NCI-H1436 treated with DMSO at 0.1 percent for 48 hours (cell line): ENCODE measurements around the gene CPM.

ENCODE experiments used
- DNase-seq: peaks from one replicate; lab custom pipeline; 2025; lab: John Stamatoyannopoulos, UW

Gene CPM

DNA sequence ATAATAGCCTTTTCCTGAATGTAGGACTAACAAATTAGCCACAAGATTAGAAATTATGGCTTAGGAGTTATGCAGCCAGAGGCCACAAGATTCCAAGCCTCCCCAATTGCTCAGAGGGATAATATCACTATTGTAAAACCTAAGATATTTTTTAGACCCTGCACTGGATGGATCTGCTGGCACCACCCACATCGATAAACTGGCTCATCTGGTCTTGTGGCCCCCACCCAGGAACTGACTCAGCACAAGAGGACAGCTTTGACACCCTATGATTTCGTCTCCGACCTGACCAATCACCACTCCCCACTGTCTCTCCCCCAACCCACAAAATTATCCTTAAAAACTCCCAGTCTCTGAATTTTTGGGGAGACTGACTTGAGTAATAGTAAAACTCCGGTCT is 54.7 kb downstream of the CPM start:
- DNase-seq = no peak

DNA sequence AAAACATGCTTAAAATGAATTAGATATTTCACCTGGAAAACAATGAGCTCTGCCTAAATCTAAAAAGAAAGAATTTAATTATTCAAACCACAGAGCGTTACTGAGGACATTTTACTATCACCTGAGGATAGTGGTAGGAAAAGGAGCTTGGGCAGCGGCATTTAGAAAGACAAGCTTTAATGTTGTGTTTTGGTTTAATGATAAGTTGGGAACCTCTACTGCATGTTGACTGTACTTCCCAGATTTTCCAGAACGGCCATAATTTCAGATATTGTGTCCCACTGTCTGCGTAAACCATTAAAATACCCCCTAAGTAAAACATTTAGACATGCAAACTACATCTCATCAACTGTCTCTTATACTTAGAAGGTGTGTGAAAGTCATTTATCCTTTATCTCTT is 55.4 kb downstream of the CPM start:
- no peak for DNase-seq

DNA sequence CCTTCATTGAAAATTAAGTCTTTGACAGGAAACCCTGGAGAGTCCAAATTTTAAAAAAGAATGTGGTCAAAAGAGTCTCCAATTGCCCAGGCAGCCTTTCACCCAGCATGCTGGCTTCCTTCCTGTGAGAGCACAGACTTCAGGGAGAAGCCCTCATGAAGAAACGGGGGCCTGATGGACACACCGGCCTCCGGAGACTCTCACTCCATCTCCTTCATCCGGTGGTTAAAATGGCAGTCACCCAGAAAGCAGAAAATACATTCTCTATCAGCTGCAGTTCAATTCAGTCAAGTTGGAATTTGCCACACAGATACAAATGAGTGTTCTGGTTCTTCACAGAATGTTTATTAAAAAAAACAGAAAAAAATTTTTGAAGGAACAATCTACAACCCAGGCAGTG is 56.5 kb downstream of the CPM start:
- no peak for DNase-seq

DNA sequence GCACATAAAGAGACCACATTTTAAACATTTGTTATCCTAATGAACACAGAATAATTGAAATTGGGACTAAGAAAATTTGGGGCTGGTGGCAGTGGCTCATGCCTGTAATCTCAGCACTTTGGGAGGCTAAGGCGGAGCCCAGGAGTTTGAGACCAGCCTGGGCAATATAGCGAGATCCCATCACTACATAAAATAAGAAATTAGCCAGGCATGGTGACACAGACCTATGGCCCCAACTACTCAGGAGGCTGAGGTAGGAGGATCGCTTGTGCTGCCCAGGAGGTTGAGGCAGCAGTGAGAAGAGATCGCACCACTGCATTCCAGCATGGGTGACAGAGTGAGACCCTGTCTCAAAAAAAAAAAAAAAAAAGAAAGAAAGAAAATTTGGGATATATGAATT is 59.7 kb downstream of the CPM start:
- DNase-seq = no peak

DNA sequence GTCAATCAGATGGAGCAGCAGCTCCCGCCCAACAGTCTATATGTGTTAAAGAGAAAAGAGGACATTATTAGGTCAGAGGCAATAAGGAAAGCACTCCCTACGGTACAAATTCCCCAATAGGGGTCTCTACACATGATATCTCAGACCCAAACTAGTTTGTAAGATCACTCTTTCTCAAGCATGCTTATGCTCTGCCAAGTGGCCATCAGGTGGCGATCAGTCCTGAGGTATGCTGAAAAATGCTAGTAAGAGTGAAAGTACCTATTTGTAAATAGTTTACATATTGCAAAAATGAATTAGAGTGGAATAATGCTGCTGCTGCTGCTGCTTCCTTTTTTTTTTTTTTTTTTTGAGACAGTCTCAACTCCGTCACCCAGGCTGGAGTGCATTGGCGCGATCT is 61.0 kb downstream of the CPM start:
- no peak for DNase-seq

DNA sequence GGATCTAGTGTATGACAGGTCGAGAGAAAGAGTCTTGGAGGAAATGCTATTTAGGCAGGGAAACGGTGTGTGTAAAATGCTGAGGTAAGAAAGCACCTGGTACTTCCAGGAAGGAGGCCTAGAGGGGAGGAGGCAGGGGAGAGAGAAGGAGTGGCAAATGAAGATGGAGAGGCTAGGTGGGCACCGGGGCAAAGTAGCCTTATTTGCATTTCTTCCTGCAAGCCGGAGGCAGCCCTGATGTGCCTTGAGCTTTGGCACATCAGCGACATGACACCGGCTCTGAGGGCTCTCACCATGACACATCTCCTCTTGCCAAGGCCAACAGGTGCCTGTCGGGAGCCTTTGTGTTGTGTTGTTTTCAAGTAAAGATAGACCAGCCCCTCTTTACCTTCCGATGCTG is 61.6 kb downstream of the CPM start:
- no peak for DNase-seq

DNA sequence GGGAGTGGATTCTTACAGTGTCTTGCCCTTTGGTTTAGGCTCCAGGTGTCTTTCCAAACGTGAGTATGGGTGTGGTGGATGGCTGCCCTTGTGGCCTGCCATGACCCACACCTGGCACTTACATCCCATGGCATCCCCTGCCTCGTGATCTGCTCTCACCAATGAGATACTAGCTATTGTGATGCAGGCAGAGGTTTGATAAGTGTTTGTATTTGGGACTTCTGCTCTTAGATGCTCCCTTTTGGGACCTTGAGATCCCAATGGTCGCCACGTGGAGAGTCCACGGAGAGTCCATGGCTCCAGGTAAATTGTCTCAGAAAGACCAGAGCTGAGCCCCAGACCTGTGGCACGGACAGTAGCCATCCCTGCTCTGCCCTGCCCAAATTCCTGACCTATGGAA is 62.5 kb downstream of the CPM start:
- no peak for DNase-seq

DNA sequence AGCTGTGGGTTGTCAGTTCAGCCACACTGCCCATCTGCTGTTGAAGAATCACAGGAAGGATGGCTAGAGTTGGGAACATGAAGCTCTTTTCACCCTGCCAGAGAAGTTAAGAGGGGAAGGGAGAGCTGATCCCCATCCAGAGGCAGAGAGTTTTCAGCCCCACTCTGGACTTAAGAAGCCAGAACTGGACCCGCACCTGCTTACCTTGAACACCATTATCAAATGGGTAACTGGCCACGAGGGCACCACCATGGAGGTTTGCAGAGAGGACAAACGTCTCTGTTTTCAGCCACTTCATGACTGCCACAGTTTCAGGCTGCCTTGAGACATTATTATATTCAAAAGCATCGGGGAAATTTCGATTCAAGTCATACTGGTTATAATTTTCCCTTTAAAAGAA is 63.0 kb downstream of the CPM start:
- DNase-seq = no peak

DNA sequence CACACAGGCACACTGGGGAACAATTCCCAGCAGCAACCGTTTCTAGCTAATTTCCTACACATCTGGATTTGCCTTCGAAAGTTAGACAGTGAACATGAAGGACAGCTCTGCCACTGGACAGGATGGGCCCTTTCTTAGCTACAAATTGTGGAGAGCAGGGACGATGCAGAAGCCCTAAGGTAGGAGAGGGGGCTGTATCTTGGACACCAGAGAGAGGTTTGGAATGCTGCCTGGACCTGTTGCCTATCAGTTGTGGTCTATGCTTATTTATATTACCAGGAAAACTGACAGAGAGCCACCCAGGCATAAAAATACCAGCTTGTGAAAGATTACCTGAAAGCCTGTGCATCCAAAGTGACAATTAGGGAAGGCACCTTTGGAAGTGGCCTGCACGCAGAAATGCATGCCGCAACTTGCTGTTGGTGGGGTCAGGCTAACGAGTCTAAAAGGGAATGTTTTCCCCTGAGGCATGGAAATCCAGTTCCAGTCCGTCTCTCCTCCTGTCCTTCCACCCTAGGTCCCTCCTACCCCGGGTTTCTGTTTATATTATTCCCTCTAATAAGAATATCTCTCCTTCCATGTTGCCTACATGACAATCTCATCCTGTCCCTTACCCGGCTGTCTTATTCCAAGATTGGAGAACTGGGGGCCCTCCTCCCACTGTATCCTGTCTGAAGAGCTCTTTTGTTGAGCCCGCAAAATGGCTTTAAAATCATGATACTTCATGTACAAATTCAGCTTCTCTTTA is 64.8 kb downstream of the CPM start:
- DNase-seq = no peak

DNA sequence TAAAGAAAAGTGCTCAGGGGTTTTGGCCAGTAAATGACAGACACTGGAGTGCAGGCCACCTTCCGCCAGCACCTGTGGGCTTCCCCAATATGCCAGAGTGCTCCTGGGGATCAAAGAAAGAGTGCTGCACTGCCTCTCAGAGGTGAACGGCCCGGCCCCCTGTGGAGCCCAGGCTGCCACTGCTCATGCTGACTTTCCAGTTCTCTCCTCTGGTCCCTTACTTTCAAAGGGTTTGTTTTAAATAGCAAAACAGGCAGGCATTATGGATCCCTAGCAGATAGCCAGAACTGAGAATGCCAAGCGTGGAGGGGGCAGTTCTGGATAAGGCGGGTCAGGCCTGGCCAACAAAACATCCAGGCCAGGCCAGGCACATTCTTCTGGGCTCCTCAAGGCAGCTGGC is 65.4 kb downstream of the CPM start:
- no peak for DNase-seq

DNA sequence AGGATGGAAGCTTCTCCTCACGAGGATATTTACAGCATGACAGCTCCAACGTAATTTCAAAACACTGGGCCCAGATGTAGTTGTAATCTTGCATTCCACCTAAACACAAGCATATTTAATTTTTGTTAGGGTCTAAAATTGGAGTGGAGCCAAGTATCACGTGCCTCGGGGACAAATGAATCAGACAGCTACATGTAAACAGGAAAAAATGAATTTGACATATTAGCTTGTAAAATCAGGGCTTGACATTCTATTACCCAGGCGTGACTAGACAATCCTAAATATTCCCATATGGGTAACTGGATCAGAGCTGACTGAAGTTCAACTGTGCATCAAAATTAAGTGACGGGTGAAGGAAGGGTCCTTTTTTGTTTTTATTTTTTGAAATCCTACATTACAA is 66.0 kb downstream of the CPM start:
- no peak for DNase-seq

DNA sequence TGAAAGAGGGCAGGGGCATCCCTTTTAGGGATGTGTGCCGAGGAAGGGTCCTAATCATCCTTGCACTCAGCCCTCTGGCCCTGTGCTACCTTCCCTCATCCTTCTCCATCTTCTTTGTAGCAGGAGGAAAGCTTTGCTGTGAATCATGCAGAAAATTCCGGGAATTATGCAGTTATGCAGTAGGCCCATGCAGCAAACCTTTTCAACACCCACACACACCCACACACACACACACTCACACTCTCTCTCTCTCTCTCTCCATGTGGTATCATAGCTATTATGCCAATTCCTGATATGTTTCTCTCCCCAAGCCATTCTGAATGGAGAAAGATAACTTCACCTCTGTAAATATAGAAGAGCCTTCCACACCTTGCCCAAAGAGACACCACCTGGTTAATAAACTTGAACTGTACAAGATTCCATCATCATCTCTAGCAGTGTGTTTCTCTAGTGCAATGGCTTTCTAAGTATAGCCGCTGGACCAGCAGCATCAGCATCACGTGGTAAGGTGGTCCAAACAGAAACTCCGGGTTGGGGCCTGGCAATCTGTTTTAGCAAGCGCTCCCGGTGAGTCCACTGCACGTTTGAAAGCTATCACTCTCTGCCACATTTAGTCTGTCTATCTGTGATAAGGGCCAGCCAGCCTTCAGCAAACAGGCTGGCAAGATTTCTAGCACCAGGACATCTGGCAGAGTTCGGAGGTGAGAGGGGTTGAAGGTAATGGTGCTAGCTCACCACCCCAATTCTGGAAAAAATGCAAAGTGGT is 67.4 kb downstream of the CPM start:
- DNase-seq = no peak

DNA sequence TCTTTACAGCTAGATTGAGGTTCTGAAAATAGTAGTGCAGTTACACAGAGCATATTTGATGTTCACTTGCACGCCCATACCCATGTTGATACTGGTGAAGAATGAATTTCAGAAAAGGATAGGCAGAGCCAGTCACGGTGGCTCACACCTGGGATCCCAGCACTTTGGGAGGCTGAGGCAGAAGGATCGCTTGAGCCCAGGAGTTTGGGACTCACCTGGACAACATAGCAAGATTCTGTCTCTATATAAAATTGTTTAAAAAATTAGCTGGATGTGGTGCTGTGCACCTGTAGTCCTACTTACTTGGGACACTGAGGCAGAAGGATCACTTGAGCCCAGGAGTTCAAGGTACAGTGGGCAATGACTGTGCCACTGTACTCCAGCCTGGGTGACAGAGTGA is 68.4 kb downstream of the CPM start:
- no peak for DNase-seq

DNA sequence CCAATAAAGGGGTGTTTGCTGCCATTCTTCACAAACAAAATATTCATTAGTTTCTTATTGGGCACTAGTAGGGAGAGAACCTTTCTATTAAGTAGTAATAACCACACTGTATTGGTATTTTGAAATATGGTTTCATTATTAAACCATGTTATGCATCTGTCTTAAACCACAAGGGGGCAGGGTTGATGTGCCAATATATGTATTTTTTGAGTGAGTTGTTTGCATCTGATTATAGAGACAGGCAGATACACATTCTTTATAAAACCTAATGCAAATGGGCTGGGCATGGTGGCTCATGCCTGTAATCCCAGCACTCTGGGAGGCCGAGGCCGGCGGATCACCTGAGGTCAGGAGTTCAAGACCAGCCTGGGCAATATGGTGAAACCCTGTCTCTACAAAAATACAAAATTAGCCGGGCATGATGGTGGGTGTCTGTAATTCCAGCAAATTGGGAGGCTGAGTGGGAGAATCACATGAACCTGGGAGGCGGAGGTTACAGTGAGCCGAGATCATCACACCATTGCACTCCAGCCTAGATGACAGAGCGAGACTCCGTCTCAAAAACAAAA is 69.0 kb downstream of the CPM start:
- peak; percentile 19 for DNase-seq

DNA sequence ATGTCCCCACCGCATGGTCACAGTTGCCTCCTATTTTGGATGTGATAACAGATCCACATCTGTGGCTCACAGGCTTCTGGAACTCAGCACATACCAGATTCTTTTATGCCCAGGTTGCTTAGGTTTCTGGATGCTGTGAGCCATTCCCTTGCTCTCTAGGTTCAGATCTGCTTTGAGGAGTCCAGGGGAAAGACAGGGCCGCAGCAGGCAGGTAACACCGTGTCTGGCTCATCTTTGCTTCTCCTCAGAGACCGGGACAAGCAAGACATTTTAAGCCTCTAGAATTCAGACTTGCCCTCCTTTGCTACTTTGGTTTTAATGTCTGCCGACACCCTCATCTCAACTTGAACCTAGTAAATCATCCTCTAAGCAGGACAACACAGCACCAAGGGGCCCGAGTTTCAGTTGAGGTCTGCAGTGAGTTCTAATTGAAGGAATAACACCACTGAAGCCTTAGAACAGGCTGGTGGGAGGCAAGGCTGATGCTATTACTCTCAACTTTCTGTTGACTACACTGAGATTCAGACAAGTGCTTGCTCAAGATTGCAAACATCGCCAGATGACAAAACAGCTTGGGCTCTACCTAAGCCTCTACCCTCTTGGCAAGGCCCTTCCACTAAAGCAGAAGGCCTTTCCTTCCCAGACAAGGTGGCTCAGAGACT is 69.7 kb downstream of the CPM start:
- DNase-seq = no peak

DNA sequence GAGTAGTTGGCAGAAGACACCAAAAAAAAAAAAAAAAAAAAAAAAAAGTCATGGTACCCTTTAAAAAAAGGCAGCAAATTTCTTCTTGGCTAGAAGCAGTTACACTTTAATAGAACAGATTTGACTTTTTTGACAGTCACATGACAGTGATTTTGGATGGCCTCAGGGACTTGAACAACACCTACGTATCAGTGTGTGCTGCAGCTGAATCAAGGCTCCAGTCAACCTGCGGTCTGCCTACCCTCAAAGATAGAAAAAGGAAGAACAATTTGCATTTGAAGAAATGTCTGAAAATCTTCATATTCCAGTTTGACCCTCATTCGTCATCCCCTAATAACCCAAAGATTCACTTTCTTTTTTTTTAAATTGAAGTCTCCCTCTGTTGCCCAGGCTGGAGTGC is 71.1 kb downstream of the CPM start:
- no peak for DNase-seq

DNA sequence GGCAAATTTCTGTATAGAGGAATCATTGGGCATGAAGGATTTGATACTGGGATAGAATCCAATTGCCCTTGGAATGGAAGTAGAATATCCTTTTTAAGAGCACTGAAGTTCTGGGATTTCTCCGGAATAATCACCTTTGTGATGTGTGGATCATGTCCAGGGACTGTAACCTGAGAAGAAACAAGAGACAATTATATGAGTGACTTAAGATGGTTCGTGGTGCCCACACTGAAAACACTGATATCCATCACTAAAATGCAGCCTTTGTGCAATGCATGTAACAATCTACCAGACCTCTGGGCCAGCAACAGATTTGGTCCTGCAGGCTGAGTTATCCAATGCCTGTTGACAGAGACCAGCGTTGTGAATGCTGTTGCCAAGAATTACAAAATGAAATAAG is 76.5 kb downstream of the CPM start:
- DNase-seq = no peak

DNA sequence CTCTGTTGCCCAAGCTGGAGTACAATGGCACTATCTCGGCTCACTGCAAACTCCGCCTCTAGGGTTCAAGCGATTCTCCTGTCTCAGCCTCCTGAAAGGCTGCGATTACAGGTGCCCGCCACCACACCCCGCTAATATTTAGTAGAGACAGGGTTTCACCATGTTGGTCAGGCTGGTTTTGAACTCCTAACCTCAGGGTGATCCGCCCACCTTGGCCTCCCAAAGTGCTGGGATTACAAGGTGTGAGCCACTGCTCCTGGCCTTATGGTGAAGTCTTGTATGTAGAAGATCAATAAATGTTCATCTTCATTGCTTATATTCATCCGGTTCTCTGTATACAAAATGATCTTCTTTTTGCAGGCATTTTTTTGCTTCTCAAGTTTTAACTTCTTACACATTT is 77.2 kb downstream of the CPM start:
- DNase-seq = no peak

DNA sequence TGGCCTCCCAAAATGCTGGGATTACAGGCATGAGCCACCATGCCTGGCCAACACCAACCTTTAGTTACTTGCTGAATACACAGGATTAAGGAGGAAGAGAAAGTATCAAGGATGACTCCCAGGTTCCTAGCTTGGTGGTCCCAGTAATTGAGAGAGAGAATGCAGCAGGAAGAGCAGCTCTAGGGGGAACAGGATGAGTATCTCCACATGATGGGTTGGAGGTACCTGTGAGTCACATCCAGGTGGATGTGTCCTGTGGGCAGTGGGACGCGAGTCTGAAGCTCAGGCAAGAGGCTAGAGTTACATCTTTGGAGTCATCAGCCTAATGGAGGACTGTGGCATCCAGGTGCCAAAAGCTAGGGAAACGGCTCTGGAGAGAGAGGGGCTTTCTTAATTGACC is 77.9 kb downstream of the CPM start:
- DNase-seq = no peak

DNA sequence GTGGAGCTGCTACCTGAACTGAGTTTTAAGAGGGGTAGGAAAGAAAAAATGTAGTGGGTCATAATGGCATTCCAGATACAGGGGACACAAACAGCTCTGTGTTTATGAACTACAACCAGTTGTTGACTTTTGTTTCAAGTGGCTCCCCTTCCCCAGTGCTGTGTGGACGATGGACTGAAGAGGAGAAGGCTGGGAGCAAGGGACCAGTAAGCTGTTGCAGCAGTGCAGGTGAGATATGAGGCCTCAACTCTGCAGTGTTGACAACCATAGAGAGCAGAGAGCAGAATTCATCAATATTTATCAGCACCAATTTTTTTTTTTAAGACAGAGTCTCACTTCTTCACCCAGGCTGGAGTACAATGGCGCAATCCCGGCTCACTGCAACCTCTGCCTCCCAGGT is 78.4 kb downstream of the CPM start:
- no peak for DNase-seq

DNA sequence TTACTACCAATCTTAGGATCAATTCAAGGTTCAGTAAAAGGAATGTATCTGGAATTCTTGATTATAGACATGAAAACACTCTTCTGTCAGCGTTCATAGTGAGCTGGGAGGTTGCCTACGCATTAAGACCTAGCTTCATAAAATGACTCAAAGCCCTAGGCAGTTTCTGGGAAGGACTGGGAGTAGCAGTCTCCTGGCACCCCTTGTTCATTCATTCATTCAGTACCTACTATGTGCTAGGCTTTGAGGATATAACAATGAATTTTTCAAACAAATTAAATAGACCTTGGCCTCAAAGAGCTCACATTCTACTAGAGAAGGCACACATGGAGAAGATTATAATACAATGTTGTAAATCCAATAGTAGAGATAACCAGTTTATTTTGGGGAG is 78.9 kb downstream of the CPM start:
- DNase-seq = no peak

DNA sequence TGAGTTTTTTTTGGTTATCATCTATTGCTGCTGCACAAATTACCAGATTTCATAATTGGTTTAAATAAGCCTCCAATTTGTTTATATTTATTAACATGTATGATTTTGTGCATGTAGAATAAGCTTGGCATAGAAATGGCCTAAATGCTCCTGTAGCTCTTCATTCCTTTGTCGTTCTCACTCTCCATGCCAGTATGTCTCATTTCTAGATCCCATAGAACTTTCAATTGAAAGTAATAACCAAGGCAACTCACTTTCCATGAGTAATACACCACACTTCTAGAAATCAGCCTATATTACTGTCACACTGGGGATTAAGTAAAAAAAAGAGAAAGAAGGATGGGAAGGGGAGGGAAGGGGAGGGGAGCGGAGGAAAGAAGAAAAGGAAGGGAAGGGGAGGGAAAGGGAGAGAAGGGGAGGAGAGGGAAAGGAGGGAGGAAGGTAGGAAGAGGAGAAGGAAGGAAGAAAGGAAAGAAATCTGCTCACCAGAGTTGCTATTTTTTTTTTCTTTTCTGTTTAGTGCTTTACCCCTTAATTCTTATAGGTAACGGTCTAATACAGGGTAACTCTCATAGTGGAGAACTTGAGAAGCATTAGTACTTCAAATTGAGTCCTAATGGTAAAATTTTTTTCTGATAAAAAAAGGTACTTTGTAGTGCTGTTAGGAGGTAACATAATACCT is 79.4 kb downstream of the CPM start:
- DNase-seq = no peak
